GM12892 (cell line): ENCODE measurements around the gene ELANE.

Experiments used
- POLR2A ChIP-seq: IDR thresholded peaks from 2 replicates; pipeline ENCODE4 v1.6.1; 2011; ENCODE audit warnings: low read depth, low read length, control low read depth
- POLR2AphosphoS5 ChIP-seq: IDR thresholded peaks from 2 replicates; pipeline ENCODE4 v1.6.1; 2011; ENCODE audit warnings: low read depth, low read length, control low read depth
- TAF1 ChIP-seq: IDR thresholded peaks from 2 replicates; pipeline ENCODE4 v1.6.1; 2011; ENCODE audit warnings: low read depth, mild to moderate bottlenecking, control low read depth, low read length, borderline replicate concordance

DNA sequence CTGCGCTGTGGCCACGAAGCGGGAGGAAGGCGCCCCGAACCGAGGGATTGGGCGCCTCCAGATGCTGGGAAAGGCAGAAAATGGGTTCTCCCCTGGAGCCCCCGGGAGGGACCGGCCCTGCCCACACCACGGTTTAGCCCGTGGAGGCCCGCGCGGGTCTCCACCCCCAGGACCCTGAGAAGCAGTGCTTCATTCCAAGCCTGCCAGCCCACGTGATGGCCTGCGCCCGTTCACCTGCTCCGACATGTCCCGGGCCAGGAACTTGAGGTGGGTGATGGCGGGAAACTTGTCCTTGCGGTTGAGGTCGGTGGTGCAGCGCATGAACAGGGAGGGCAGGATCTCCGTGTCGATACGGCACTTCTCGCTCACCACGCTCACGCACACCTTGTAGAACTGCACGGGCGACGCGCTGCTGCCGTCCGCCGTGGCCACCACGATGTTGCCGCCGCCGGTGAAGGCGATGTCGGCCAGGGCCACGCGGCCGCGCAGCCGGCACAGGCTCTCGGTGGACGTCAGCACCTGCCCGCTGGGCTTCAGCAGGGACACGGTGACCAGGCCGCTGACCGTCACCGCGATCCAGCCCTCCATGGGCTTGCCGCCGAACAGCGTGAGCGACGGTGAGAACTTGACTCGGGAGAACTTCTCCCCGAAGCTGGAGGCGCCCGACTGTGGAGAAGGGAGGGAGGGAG is 33.6 kb downstream of the ELANE start:
- TF ChIP-seq POLR2A (no peak), TAF1 (no peak), POLR2AphosphoS5 (no peak)
